ENCODE data around the gene GIPC2. TPM values are rescaled to one million over a fixed set of nuclear protein-coding genes. Genes with fewer than 3 reads are reported as not detected.

Gene GIPC2
- total RNA-seq, 2 donors from 2014 or later: 0.79 to 2.1 TPM

GRCh38 chr1:78147031-78147430 lies 101.3 kb downstream of the GIPC2 start:
- H3K27ac Mint-ChIP-seq: no peak overlapping the region
- H3K27ac ChIP-seq (ENCODE audit: low read depth, low read length): no peak overlapping the region
- peaks cover 16% of the 10 kb centered on the region for H3K9me3 Mint-ChIP-seq
- no peak overlapping the region for H3K4me3 ChIP-seq (ENCODE audit: low read length)
- no peaks in the 10 kb centered on the region for H3K36me3 Mint-ChIP-seq (ENCODE audit: low read depth)
- H3K4me1 ChIP-seq (ENCODE audit: control insufficient read depth, insufficient read depth, low read length): no peaks in the 10 kb centered on the region
- peaks cover 49% of the 10 kb centered on the region for H3K27me3 Mint-ChIP-seq (ENCODE audit: insufficient read depth)
- no peak overlapping the region for H3K9ac ChIP-seq (ENCODE audit: extremely low read depth, low read length, poor library complexity, severe bottlenecking)
- peaks cover 20% of the 10 kb centered on the region for H3K9me3 ChIP-seq (ENCODE audit: control insufficient read depth, low read length)
- H3K4me3 Mint-ChIP-seq: no peak overlapping the region
- 86 to 96% methylated on average over 4 to 5 of the region's 5 CpGs for WGBS, 2 experiments (ENCODE audit: insufficient coverage in 1 of 2, insufficient read length in 1 of 2)
- H3K4me1 Mint-ChIP-seq: peaks cover 12% of the 10 kb centered on the region
- TF ChIP-seq CTCF (conservative IDR thresholded peaks at IDR 0.05): no peak
- DNase-seq: no peak
- peaks cover 5% of the 10 kb centered on the region for H3K27me3 ChIP-seq (ENCODE audit: control insufficient read depth, insufficient read depth, low read length, poor library complexity, severe bottlenecking)
- no peaks in the 10 kb centered on the region for H3K36me3 ChIP-seq (ENCODE audit: control insufficient read depth, insufficient read depth, low read length)

- Mint-ChIP-seq H3K4me3 (no peak overlapping the region), H3K27ac (no peak overlapping the region), H3K9me3 (peaks cover 14% of the 10 kb centered on the region), H3K27me3 (ENCODE audit: insufficient read depth) (peaks cover 30% of the 10 kb centered on the region), H3K4me1 (peaks cover 11% of the 10 kb centered on the region), H3K36me3 (ENCODE audit: low read depth) (no peaks in the 10 kb centered on the region)
- Histone ChIP-seq H3K4me1 (ENCODE audit: control insufficient read depth, insufficient read depth, low read length) (no peaks in the 10 kb centered on the region), H3K27ac (ENCODE audit: low read depth, low read length) (no peak overlapping the region), H3K27me3 (ENCODE audit: control insufficient read depth, insufficient read depth, low read length, poor library complexity, severe bottlenecking) (no peaks in the 10 kb centered on the region), H3K4me3 (ENCODE audit: low read length) (no peak overlapping the region), H3K9me3 (ENCODE audit: control insufficient read depth, low read length) (peaks cover 20% of the 10 kb centered on the region), H3K9ac (ENCODE audit: extremely low read depth, low read length, poor library complexity, severe bottlenecking) (no peak overlapping the region), H3K36me3 (ENCODE audit: control insufficient read depth, insufficient read depth, low read length) (no peaks in the 10 kb centered on the region)
- no peak for DNase-seq
- TF ChIP-seq CTCF (conservative IDR thresholded peaks at IDR 0.05): no peak
- 70 to 88% methylated on average over 2 to 4 of the region's 4 CpGs for WGBS, 2 experiments (ENCODE audit: insufficient coverage in 1 of 2, insufficient read length in 1 of 2)
Measured at GRCh38 chr1:78153092-78153736, 107.4 kb downstream of the GIPC2 start.

- Histone ChIP-seq H3K27me3 (ENCODE audit: control insufficient read depth, insufficient read depth, low read length, poor library complexity, severe bottlenecking) (no peaks in the 10 kb centered on the region), H3K9ac (ENCODE audit: extremely low read depth, low read length, poor library complexity, severe bottlenecking) (no peak overlapping the region), H3K4me1 (ENCODE audit: control insufficient read depth, insufficient read depth, low read length) (no peaks in the 10 kb centered on the region), H3K27ac (ENCODE audit: low read depth, low read length) (no peak overlapping the region), H3K4me3 (ENCODE audit: low read length) (no peak overlapping the region), H3K36me3 (ENCODE audit: control insufficient read depth, insufficient read depth, low read length) (no peaks in the 10 kb centered on the region), H3K9me3 (ENCODE audit: control insufficient read depth, low read length) (peaks cover 8% of the 10 kb centered on the region)
- peaks cover 29% of the 10 kb centered on the region for H3K27me3 Mint-ChIP-seq (ENCODE audit: insufficient read depth)
- DNase-seq: peak; percentile 76
- no peak overlapping the region for H3K27ac Mint-ChIP-seq
- H3K4me1 Mint-ChIP-seq: peaks cover 6% of the 10 kb centered on the region
- no peak for TF ChIP-seq CTCF (conservative IDR thresholded peaks at IDR 0.05)
- no peaks in the 10 kb centered on the region for H3K36me3 Mint-ChIP-seq (ENCODE audit: low read depth)
- 8 to 61% methylated on average over 2 to 4 of the region's 4 CpGs for WGBS, 2 experiments (ENCODE audit: insufficient coverage in 1 of 2, insufficient read length in 1 of 2)
- H3K9me3 Mint-ChIP-seq: peaks cover 2% of the 10 kb centered on the region
- H3K4me3 Mint-ChIP-seq: no peak overlapping the region
Measured at GRCh38 chr1:78155121-78155520, 109.4 kb downstream of the GIPC2 start.

Measured in endodermal cell (in vitro differentiated cells).